Measurements from ENCODE around the gene ZNF547. TPM values are rescaled to one million over a fixed set of nuclear protein-coding genes. Genes with fewer than 3 reads are reported as not detected.
"Not testable (repeated sequence)": the region's sequence is repeated elsewhere in the genome, so short reads cannot be mapped to it uniquely, and the experiment has no call there.

ZNF547 gene
- total RNA-seq, 1 donor from 2014 or later = 2.0 TPM

DNA sequence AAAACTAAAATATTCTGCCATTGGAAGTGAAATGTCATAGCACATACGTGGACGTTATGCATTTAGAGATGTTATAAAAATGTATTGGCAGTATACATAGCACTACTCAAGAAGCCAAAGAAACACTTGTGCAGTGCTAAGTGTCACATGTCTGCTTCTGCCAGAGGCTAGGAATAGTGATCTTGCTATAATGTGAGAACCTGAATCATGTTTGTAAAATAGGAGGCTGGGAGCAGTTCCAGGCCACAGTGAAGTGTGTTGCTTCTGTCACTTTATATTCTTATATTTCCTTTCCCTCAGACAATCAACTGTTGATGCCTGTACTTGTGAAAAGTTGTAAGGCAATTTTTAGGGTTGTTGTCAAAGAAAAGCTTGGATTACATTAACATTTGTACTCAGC, 3.4 kb downstream of the ZNF547 start:
- intact Hi-C loops (cut with micrococcal nuclease) = no loop called here

DNA sequence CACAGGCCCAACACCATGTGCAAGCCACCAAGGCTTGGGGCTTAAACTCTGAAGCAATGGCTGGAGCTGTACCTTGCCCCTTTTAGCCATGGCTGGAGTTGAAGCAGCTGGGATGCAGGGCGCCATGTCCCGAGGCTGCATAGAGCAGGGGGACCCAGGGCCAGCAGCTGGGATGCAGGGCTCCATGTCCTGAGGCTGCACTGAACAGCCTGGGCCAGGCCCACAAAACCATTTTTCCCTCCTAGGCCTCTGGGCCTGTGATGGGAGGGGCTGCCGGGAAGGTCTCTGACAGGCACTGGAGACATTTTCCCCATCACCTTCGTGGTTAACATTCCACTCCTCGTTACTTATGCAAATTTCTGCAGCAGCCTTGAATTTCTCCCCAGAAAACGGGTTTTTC, 10.8 kb downstream of the ZNF547 start:
- intact Hi-C loops (cut with micrococcal nuclease) = no loop called here

DNA sequence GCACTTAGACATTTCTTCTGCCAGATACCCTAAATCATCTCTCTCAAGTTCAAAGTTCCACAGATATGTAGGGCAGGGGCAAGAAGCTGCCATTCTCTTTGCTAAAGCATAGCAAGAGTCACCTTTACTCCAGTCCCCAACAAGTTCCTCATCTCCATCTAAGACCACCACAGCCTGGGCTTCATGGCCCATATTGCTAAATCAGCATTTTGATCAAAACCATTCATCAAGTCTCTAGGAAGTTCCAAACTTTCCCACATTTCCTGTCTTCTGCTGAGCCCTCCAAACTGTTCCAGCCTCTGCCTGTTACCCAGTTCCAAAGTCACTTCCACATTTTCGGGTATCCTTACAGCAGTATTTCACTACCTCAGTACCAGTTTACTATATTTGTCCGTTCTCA, 11.3 kb downstream of the ZNF547 start:
- intact Hi-C loops (cut with micrococcal nuclease) = not testable (repeated sequence)

DNA sequence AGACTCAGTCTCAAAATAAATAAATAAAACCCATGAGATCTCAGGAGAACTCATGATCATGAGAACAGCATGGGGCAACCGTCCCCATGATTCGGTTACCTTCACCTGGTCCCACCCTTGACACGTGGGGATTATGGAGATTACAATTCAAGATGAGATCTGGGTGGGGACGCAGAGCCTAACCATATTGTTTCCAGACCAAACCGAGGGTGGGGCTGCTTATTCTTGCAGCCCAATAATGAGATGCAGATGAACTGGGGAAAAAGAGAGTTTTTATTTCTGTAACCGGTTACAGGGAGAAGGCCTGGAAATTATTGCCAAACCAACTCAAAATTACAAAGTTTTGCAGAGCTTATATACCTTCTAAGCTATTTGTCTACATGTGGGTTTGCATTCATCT, 12.8 kb downstream of the ZNF547 start:
- intact Hi-C loops (cut with micrococcal nuclease) = no loop called here

DNA sequence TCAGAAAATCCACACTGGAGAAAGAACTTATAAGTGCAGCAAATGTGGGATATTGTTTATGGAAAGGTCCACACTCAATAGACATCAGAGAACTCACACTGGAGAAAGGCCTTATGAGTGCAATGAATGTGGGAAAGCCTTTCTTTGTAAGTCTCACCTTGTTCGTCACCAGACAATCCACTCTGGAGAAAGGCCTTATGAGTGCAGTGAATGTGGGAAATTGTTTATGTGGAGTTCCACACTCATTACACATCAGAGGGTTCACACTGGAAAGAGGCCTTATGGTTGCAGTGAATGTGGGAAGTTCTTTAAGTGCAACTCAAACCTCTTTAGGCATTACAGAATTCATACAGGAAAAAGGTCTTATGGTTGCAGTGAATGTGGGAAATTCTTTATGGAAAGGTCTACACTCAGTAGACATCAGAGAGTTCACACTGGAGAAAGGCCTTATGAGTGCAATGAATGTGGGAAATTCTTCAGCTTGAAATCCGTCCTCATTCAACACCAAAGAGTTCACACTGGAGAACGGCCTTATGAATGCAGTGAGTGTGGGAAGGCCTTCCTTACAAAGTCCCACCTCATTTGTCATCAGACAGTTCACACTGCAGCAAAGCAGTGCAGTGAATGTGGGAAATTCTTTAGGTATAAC, 14.3 kb downstream of the ZNF547 start:
- intact Hi-C loops (cut with micrococcal nuclease) = no loop called here

DNA sequence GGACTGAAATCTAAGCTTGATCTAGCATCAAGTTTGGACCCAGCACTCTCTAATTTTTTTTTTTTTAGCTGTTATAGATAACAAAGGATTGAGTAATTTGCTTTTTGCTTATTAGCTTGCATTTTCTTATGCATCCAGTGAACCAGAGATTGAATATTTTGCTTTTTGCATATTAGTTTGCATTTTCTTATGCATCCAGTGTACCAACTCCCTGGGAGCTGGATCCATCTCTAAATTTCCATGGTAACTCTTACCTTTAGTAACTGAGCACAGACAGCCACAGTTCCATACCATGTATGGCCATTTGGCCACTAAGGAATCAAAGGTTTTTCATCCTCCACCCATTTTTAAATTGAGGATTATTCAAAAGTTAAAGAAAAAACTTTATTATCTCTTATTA, 17.6 kb downstream of the ZNF547 start:
- intact Hi-C loops (cut with micrococcal nuclease) = loop anchor here (10.0 kb wide), 1 partner anchor 434 kb away; the partner anchor contains the start of gene ZNF552

DNA sequence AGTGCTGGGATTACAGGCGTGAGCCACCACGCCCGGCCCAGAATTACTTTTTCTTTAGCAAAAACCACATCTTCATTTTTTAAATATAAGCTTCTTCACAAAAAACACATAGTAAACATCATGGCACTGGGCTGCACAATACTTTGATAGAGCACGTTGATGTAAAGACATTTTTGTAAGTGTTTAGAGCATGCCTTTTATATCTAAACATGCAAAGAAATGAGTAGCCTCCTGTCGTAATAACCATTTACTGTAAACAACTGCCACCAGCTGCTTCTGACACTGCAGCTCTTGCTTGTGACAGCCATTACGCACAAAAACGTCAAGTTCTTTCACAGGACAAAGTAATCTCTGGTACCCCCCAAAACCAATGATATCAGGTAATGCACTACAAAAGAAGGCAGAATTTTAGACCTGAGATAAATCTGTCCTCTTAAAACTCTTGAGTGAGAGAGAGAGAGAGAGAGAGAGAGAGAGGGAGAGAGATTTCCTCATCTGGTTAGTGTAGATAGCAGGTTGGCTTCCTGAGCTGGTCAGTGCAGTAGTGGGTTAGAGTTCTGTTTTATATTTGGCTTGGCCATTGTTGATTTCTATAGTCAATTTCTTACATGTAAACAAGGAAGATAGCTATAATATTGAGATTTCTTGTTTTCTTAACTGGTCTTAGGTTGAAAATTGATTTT, 19.6 kb downstream of the ZNF547 start:
- intact Hi-C loops (cut with micrococcal nuclease) = loop anchor here (10.0 kb wide), 1 partner anchor 432 kb away; the partner anchor contains the start of gene ZNF552

DNA sequence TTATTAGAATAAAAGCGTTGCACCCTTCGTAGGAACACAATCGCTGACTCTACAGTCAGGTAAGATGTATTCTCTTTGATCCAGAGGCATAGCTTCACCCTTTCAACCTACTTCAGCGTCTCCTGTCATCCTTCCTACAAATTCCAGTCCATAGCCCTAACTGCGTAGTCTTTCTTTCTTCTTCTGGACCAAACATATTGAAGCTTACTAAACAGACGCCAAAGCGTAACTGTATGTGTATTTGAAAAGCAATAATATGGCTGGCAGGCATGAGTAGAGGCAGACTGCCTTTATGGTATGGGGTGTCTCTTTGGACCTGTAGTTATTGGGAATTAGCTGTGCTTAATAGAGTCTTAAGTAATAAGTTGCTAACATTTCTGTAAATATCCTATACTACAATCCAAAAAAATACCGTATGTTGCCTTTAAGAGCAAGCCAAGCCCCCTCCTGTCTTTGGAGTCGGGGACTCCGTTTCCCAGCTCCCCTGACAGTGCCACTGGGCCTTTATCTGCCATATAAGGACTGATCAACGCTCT, 25.9 kb downstream of the ZNF547 start:
- intact Hi-C loops (cut with micrococcal nuclease) = loop anchor here (1.0 to 10.0 kb wide), 26 partner anchors 22 to 1075 kb away; partner anchors contain the start of genes ERVK3-1, TRAPPC2B, ZNF132 and ZNF17

DNA sequence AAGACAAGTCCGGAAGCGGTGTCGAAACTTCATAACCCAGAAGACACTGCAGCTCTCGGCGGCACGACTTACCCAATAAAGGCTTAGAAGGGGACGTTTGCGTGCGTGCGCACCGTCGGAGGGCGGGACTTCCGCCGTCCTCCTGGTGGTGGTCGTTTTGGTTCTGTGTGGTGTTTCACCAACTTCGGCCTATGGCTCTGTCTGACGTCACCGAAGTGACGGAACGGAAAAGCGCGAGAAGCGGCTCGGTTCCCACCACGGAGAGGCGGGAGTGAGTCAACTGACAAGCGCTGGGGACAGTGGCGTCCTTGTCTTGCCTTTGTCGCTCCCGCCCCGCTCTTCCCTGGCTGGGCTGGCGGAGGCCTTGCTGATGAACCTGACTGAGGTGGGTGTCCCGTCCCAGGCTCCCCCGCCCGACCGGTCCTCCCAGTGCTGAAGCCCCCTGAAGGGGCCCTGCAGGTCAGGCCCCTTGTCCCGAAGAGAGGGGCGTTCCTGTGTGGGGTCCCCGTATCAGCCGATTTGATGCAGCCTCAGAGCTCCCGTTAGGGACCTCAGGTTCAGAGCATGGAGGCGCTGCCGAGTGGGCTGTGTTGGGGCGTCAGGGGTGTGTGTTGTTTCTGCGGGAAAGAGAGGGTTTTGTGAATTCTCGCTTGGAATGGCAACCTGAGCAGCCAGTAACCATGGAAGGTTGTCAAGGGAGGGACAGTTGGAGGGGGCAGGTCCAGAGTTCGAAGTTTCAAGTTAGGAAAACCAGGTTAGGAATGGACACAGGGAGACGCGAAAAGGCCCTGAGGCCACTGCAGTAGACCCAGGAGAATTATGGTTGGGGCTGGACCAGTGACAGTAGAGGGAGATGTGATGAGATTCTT, 26.6 kb downstream of the ZNF547 start, which contains the start of gene ZNF548:
Gene ZNF548, plus strand, starts transcription at position 125 of the 869 bp plus-strand sequence. Its CDS starts 246 bp downstream, at position 371.
- intact Hi-C loops (cut with micrococcal nuclease) = loop anchor here (1.0 to 10.0 kb wide), 26 partner anchors 21 to 1076 kb away; partner anchors contain the start of genes ERVK3-1, TRAPPC2B, ZNF132 and ZNF17

DNA sequence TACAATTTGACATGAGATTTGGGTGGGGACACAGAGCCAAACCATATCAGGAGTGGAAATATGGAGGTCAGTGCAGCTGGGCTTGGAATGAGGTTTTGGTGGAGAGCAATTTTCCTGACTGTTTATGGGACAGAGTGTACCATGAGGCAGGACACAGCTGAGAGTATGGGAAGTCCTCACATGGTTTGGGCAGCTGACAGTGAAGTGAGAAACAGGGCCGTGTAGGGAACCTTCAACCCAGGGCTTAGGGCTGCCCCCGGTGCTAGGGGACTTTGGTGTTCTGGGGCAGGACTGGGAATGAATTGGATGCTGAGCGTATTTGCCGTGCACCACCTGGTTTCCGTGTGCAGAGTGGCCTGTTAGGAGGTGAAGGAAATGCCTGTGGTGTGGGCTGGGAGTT, 32.4 kb downstream of the ZNF547 start:
- intact Hi-C loops (cut with micrococcal nuclease) = no loop called here

DNA sequence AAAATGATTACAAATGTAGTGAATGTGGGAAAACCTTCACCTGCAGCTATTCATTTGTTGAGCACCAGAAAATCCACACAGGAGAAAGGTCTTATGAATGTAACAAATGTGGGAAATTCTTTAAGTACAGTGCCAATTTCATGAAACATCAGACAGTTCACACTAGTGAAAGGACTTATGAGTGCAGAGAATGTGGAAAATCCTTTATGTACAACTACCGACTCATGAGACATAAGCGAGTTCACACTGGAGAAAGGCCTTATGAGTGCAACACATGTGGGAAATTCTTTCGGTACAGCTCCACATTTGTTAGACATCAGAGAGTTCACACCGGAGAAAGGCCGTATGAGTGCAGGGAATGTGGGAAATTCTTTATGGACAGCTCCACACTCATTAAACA, 35.5 kb downstream of the ZNF547 start:
- intact Hi-C loops (cut with micrococcal nuclease) = no loop called here

DNA sequence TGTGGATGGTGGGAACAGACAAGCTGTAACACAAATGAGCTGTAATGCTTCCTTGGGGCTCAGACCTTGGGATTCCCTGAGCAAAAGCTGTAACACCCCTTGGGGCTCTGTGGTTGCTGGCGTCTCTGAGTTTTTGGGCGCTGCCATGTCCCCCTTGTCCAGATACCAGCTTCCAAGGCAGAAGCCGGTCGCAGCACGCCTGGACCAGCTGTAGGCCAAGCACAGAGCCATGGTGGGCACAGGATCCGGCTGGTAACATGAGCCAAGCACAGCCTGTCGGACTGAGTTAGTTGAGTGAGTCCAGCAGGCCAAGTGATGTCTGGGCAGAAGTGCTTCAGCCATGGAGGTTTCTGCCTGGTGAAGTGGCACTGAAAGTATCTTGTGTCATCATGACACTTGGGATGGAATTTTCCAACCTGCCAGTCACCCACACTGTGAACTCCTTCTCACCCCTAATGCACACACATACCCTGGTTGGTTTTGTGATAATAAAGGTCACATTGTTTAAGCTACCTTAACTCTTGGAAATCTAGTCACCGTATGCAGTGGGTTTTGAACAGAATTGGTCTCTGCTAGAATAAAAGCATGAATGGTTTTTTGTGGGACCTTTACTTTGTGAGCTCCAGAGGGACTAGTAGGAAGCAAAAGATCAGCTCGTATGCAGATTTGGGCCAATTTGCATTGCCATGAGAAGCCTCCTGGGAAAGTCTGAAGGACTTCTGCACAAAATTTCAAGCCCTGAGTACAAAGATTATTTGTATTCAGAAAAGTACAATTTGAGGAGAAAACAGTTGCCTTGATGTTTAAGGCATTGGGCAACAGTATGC, 40.6 kb downstream of the ZNF547 start:
- intact Hi-C loops (cut with micrococcal nuclease) = no loop called here

DNA sequence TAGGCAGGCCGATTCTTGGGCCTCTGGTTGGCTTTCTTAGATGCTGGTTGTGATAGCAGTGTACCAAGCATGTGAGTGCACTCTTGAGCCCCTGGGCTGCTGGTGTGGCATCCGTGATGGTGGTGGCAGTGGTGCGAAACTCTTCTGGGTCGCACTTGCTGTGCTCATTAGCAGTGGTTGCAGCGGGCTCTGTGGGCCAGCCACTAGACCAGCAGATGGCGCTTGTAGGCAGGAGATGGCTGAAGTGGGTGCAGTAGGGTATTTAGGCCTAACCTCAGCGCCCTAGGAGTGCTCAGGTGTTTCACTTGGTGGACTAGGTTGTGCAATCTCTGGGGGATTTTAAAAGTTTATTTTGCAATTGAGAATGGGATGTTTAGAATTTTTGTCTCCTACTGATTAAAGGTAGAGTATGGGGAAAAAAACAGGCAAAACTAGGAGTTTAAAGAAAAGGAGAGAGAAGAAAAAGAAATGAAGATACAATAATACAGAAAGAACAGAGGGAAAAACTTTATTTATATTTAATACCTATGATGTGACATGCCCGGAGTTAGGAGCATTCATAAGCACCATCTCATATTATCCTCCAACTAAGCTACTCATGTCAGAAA, 43.3 kb downstream of the ZNF547 start:
- intact Hi-C loops (cut with micrococcal nuclease) = loop anchor here (1.0 kb wide), 1 partner anchor 749 kb away; no protein-coding TSS in a partner anchor

DNA sequence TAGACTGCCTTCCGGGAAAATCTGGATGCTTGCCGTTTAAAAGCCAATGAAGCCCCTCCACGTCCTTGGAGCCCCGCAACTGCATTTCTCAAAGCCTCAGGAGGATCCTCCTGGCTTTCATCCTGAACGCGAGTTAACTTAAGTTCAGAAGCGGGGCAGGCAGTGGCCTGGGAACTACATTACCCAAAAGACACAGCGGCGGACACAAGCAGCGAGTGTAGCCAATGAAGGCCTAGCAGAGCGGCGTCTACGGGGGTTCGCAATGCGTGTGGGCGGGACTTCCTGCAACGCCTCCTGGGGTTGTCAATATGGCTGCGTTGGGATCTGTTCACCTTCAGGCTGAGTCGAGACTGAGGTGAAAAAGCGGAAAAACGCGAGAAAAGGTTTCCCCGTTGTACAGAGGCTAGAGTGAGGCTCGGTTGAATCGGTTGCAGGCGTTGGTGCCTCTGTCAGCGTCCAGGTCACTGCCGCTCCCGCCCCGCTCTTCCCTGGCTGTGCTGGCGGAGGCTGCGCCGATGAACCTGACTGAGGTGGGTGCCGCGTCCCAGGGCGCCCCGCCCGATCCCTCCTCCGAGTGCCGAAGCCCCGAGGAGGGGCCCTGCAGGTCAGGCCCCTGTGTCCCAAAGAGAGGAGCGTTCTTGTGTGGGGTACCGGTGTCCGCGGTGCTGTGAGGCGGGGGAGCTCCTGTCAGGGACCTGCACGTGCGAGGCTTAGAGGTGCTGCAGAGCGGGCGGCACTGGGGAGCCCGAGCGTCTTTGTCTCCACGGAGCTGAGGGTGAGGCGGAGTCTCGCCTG, 47.7 kb downstream of the ZNF547 start, which contains the start of gene ZNF17:
Gene ZNF17, plus strand, starts transcription at position 285 of the 795 bp plus-strand sequence. CDS start 2,455 bp downstream, outside the sequence.
- intact Hi-C loops (cut with micrococcal nuclease) = loop anchor here (1.0 to 2.0 kb wide), 28 partner anchors 22 to 1096 kb away; partner anchors contain the start of genes ERVK3-1, TRAPPC2B, ZIK1 and ZNF134

DNA sequence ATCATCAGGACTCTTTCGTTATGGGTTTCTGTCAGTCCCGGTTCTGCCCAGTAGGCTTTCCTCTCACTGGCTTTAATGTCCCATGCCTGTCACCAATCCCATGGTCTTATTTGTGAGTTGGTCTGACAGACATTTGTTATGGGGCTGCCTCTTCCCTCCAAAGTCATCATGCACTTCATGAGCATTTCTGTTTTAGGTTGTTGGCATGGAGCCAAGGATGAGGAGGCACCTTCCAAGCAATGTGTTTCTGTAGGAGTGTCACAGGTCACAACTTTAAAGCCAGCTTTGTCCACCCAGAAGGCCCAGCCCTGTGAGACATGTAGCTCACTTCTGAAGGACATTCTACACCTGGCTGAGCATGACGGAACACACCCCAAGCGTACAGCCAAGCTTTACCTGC, 56.1 kb downstream of the ZNF547 start:
- intact Hi-C loops (cut with micrococcal nuclease) = no loop called here

DNA sequence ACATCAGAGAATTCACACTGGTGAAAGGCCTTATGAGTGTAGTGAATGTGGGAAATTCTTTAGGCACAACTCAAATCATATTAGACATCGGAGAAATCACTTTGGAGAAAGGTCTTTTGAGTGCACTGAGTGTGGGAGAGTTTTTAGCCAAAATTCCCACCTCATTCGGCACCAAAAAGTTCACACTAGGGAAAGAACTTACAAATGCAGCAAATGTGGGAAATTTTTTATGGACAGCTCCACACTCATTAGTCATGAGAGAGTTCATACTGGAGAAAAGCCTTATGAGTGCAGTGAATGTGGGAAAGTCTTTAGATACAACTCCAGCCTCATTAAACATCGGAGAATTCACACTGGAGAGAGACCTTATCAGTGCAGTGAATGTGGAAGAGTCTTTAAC, 57.7 kb downstream of the ZNF547 start:
- intact Hi-C loops (cut with micrococcal nuclease) = no loop called here
